ENCODE data around the gene PIK3R3.

PIK3R3 gene

DNA sequence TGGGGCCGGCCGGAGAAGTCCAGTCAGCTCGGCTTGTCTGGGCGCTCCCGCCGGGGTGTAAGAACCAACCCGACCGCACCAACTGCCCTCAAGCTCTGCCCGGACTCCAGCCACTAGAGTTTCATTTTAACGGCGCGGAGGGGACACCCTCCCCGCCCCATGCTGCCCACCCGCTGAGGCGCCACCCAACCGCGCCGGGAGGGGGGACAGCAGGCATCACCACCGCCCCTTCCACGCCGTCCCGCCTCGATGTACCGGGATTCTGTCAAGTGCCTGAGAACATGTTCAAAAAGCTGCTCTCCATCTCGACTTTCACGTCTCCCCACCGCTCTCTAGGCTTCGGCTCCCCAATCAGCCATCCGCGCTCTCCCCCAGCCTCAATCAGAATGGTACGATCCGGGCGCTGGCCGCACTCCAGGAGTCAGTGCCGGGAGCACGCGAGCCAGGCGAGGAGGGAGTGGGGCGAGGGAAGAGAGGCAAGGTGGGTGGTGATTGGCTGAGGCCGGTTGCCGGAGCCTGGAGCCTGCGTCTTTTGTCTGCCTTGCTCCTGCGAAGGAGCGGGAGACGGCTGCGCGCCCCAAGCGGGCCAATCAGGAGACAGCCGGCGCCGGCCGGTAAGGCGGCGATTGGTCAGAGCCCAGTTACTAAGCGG, at the start of gene PIK3R3:
Gene PIK3R3 (minus strand): TSS at position 101 of the 652 bp plus-strand sequence. CDS start 677 bp downstream, outside the sequence.
- DNase-seq, result peak; percentile 99

DNA sequence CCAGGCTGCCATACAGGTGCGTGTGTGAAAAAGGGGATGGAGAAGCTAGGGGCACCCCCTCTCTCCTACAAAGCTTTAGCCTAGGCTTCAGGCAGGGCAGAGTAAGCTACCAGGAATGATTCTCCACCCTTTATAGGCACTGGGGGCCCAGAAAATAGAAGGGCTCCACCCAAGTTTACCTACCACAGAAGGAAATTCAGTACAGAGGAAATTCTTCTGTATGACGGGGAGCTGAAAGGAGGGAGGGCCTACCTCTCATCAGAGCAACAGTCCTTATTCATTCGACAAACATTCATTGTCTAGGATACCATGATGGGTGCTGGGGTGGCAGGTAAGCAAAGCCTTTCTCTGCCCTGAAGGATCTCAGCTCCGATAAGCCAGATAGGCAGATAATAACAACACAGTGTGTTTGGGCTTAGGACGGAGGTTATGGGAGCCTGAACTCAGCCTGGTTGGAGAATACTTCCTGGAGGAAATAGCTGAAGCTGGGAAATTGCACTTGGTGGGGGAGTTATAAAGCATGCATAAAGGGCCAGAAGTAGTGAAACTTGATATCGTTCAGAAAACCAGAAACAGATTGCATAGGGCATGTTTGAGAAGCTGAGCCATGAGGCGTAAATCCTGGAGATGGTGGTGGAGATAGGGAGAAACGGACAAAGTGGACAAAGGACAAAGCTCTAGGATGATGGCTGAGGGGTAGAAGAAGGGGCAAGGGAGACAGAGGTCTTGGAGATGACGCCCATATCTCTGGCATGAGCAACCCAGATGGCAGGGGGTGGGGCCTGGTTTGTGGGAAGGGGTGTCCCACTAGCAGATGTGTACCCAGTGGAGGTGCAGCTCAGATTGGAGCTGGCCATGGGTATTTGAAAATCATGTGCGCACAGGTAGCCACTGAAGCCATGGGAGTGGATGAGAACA, 49.2 kb upstream of the PIK3R3 start:
- DNase-seq, result no peak

DNA sequence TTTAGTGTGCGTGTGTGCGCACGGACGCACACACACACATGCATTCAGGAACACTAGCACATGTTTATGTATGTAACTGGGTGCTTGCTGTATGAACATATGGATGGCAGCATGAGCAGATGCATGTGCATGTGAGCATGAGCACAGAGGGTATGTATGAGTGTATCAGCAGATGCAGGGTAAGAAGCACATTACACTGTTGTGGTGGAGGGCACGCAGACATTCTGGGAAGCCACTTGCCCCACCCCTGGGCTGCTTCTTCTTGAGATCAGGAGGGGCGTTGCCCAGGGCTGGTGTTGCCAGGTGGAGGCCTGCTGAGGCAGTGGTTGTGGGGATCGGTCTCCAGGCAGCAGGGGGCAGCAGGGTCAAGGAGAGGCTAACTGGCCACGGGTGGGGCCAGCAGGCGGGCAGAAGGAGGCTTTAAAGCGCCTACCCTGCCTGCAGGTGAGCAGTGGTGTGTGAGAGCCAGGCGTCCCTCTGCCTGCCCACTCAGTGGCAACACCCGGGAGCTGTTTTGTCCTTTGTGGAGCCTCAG, 47.7 kb upstream of the PIK3R3 start:
- DNase-seq, result peak; percentile 60

DNA sequence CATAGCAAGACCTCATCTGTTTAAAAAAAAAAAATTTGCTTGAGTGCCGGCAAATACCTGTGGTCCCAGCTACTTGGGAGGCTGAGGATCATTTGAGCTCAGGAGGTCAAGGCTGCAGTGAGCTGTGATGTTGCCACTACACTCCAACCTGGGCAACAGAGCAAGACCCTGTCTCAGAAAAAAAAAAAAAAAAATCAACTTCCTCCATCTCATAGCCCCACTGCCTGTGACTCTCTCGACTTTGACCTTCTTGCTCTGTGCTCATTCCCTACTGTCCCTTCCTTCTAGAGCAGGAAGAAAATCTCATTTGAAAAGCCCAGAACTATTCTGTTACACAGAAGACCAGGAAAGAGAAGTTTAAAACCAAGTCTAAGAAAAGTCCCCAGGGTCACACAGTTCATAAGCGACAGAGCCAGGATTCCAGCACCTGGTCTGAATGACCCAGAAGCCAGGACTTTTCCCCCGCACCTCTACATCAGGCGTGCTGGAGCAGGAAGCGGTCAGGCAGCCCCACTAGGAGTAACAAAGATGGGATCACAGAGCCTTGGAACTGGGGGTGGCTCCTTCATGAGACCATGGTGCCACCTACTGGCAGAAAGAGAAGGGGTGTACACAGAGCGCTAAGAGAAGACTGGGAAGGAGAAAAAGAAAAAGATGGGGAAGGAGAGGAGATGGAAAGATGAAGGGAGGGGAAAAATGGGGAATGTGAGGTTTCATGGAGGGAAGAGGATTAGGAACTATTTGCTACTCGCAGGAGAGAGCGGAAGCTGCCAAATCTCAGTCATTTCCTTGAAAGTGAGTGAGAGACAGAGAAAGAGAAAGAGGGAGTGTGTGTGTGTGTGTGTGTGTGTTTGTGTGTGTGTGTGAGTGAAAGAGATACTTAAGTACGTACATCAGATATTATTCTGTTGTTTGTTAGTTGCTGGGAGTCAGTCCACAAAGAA, 47.0 kb upstream of the PIK3R3 start:
- DNase-seq, result peak; percentile 92

DNA sequence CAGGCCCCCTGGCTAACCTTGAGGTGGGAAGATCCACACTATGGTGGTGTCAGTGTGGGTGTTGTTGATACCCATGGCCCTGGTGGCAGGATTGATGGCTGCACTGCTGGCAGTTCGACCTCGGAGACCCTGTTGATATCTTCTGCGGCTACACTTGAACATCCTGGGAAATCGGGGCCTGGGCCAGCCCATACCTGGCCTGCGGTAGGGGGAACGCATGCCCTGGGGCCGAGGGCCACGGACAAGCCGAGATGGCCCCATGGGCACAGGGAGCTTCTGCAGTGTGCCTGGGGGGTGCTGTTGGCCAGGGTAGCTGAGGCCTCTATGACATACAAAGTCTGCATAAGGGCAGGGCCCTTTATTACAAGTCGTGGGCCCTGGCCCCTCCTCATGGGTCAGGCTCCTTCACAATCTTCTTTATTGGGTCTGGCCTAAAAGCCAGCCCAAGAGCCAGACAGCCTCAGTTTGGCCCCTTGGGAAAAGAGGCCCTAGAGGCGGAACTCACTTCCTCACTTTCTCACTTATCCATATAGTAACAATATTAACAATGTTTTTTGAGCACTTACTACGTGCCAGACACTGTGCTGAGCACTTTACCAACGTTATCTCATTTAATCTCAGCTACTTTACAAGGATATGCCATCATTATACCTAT, 43.9 kb upstream of the PIK3R3 start, which contains the start of gene P3R3URF:
Gene P3R3URF (minus strand): TSS at position 278 of the 655 bp plus-strand sequence. CDS start 17 bp downstream, at position 261.
- DNase-seq, result no peak

DNA sequence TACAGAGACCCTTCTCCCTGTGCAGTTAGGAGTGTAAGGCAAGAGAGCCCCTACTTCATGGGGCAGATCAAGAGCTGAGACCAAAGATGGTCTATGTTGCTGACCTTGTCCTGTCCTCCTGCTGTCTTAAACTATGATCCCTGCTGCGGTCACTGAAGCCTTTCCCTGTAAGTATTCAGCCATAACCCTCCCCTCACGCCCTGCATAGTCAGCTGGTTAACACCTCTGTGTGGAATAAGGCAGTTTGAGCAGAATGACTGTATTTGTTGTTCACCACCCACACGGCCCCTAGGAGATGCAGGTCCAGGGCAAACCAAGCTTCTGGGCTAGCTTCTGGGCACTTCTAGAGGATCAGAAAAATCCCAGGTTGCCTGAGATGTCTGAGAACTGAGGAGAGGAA, 42.8 kb upstream of the PIK3R3 start:
- DNase-seq, result no peak

DNA sequence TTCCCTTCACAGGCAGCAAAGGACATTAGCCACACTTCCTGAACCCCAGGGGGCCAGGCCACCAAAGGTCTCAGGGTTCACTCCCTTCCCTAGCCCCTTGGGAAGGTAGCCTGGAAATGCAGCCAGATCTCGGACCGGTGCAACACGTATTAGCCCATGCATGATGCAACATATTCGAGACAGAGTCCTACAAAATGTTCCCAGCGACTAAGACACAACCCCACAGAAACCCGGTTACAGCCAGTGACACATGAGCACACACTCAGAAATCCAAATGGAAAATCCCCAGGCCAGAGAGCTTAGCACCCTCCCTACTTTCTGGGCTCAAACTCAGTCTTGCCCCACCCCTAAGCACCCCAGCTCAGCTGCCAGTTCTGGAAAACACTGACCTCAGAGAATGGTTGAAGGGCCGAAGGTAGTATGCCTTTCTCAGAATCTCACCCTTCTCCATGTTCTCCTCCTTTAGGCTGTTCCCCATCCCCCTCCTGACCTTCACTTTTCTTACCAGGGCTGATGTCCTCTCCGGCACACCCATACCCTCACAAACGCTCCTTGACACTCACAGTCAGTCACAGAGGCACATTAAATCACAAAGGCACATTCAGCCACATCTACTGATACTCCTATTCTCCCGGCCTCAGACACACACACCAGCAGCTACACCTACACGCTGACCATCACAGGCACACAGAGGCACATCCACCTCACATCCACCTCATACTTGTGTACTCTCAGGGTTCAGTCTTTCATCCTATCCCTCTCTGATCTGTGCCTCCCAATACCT, 42.2 kb upstream of the PIK3R3 start, which contains the start of gene TSPAN1:
Gene TSPAN1 (plus strand): TSS at position 640 of the 784 bp plus-strand sequence. CDS start 6,021 bp downstream, outside the sequence.
- no peak for DNase-seq

DNA sequence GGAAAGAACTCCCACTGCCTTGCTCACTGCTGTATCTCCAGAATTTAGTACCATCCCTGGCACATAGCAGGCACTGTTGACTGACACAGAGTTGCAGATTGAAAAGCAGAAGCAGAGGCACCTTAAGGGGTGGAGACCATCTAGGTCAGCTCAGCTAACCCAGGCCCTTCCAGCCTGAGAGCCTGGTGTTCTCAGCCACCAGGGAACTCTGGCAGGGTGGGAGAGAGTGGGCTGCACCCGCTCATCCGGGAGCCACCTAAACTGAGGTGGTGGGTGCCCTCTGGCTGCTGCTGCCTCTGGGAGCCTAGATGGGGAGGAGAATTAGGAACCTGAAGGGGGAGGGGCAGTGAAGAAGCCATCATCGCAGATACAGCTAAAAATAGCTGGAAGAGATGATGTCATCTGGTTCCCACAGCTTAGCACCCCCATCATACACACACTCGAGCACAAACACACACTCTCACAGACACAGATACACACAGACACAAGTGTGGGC, 41.0 kb upstream of the PIK3R3 start:
- DNase-seq, result no peak

DNA sequence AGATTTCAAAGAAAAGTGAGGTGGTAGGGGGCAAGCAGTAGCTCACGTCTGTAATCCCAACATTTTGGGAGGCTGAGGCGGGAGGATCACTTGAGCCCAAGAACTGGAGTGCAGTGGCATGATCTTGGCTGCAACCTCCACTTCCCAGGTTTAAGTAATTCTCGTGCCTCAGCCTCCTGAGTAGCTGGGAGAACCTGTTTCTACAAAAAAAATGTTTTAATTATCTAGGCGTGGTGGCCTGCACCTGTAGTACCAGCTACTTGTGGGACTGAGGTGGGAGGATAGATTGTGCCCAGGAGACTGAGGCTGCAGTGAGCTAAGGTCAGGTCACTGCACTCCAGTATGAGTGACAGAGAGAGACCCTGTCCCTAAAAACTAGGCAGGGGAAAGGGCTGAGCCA, 39.9 kb upstream of the PIK3R3 start:
- no peak for DNase-seq

DNA sequence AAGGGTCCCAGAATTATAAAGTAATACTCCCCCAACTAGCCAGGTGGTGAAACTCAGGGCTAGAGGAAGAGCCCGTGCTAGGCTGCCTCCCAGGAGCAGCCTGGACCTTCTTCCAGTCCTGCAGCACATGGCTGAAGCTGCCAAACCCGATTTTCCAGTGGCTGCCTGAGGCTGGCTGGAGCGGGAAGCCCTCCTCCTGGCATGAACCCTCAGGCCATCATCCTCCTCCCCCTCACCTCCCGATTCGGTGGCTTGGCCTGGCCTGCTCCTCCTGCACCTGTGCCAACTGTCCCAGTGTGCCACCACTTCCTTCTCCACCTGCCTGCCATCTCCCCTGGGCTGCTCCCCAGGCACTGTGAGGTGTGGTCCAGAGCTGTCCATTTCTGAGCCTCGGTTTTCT, 39.4 kb upstream of the PIK3R3 start:
- no peak for DNase-seq

DNA sequence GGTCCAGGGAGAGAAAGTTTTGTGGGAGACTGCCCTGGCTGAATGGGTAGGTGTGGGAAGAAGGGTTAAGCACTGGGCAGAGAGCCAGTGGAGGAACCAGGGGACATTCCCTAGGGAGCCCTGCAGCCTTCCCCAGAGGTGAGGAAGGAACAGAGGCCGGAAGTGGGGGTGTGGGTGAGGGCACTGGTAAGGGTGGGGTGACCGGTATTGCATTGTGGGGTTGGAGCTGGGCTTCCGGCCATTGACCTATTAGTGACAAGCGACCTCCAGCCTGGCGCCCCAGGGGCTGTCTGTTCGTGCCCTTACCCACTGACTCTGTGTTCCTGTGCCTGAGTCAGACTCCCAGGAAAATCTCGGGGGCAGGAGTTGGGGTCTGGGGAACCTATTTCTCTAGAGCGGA, 38.9 kb upstream of the PIK3R3 start:
- no peak for DNase-seq

DNA sequence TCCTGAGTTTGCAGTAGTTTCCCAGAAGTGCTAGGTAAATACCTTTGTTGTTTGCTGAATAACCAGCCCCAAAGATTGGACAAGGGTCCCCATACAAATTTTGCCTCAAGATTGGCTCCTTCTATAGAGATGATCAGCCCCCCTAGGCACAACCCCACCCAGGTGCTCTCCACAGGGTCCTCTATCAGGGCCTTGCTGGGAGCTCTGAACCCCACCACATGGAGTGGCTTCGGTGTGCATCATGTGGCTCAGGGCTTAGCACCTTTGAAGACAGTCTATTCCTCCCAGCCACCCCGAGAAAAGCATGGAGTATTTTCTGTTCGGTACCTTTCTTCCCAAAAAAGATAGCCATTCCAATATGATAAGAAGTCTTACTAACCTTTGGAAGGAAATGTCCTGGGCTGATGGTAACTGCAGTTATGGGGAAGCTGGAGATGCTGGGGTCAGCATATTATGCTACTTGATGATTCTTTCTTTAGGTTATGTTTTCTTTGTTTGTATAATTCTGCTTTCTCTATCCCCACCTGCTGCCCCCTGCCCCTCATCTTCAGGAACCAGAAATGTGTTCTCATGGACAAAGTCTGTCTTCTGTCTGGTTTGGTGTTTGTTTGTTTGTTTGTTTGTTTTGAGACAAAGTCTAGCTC, 37.5 kb upstream of the PIK3R3 start:
- no peak for DNase-seq

DNA sequence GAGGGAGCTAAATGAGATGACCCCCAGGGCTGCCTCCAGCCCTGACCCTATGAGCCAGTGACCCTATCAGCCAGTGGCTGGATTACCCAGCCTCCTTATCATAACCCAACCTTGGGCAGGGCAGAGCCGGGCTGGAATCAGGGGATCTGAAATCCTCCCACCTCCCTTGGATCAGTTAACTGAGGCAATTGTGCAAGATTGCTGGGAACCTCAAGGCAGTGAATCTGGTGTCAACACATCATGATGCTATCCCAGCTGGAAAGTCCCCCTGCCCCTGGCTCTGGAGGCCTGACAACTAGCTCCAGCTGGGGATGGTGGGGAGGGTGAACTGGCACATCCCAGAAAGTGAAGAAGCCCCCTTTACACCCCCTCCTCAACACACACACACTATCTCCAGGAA, 36.0 kb upstream of the PIK3R3 start:
- DNase-seq, result no peak

DNA sequence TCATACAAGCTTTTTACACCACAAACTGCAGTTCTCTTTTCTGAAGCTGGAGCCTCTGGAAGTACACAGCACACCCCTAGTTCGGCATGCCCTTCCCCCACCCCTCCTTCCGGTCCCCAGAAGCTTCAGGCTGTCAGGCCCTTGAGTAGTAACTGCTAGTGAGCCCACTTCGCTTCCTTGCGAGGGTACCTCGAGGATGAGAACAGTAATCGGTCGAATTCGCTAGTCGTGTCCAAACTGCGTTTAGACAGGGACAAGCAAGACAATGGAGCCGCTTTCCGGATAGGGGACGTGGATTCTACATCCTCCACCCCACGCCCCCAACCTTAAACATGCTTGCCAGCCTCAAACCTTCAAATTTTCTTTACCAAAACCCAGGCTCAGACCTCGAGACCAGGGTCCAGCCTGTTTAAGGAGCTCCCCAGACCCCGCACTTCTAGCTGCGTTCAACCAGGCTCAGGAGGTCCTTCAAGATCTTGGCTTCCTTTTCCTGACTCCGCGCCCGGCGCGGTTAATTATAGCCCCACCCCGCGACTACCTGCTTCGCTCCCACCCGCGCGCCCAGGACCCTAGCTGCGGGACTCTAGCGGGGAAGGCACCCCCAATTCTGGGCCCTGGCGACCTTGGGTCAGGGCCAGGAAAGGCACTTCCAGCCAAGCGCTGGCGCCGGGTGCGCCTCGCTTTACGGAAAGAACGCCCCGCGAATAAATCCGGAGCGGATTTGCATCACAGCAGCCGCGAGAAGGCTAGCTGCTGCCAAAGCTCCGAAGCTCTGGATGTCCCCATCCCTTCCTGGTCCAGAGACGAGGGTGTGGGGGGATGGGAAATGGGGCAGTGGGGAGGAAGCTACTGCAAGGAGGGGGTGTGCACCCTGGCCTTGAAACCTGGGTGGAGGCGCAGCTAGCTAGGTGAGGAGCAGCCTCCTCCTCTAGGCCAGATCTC, 34.4 kb upstream of the PIK3R3 start:
- DNase-seq, result peak; percentile 45

DNA sequence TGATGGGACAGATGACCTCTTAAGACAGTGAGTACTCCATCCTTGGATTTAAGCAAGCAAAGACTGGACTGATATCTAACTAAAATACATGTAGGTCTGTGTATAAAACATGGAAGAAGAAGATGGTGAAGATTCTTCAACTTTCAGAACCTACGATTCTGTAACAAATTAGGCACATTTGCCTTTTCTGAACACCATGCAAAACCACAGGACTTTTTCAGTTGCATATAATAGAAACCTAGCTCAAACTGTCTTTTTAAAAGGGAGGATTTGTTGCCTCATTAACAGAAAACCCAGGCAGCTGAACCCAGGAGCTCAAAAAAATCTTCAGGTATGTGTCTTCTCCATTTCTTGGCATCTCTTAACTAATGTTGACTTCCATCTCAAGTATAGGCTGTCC, 27.8 kb upstream of the PIK3R3 start:
- DNase-seq, result no peak

DNA sequence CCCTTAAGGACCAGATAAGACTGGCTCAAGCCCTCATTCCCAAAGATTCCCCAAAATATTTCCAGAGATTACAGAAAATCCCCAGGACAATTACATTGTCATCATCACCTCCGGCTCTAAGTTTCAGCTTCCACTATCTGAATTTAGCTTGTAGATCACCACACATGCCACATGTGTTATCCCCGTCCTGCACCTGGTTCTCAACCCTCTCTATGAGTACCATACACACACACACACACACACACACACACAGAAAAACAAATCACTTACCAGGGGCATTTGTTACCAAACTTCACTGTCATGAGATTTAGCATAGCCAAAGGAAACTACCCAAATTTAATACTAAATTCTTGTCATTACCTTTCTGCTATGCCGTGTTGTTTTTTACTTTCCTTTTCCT, 27.1 kb upstream of the PIK3R3 start:
- DNase-seq, result no peak

DNA sequence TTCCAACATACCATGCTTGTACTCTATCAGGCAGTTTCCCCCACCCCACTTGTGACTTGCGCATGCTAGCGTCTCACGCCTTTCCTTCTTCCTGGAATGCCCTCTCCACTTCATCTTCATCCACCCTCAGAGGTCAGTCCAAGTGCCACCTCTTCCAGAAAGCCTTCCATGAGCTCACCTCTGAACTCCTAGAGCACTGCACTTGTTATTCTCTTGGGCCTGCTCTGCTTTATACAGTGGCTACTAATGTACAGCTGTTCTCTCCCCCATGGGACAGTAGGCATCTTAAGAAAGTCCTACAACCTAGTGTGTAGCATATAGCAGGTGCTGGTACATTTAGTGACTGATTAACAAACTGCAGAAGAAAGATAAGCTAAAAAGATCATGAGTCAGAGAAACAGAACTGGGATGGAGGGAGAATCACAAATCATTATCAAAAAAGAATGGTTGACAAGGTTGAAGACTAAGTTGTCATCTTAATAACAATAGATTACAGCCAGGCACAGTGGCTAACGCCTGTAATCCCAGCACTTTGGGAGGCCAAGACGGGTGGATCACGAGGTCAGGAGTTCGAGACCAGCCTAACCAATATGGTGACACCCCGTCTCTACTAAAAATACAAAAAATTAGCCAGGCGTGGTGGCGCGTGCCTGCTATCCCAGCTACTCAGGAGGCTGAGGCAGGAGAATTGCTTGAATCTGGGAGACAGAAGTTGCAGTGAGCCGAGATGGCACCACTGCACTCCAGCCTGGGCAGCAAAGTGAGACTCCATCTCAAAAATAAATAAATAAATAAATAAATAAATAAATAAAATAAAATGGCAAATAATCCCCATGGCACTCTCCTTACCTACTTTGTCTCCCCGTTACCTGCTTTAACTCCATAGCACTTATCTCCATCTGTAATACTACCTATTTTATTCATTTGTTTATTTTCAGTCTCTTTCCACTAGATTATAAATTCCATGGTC, 26.2 kb upstream of the PIK3R3 start:
- peak; percentile 91 for DNase-seq

DNA sequence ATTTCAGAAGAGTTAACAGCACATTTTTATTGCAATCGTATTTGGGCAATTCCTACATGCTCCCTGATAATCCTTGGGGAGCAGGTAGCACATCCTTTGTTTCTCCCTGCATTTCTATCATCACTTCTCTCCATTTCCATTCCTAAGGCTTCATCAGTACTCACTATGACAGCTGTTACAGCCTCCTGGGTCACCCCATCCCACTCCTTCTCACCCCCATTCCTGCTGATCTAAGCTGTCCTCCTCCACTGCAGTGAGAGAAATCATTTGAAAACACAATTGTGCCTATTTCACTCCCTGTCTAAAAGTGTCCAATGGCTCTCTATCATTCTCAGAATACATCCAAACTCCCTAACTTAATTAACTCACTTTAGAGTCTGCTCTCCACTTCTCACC, 25.5 kb upstream of the PIK3R3 start:
- DNase-seq, result no peak

Measured in hematopoietic multipotent progenitor cell treated with erythropoietin and hydrocortisone succinate and interleukin-3 and kit ligand, for 6 days (in vitro differentiated cells).